ENCODE measurements around the gene SLC22A16. TPM values are rescaled to one million over a fixed set of nuclear protein-coding genes. Genes with fewer than 3 reads are reported as not detected.

Gene SLC22A16
- total and polyA plus RNA-seq, 2 donors (not counting 3 experiments of a cell fraction or from before 2014, with no cell fraction given): not detected

- H4K20me1 ChIP-seq (replicated peaks; ENCODE audit: control insufficient read depth, extremely low read depth, insufficient read depth, low read length): no peaks in the 10 kb centered on the region
- H3K27ac ChIP-seq (ENCODE audit: insufficient read depth, low read depth, low read length): no peak overlapping the region
- FAIRE-seq (no peak), DNase-seq (ENCODE audit: low read depth, low spot score) (no peak)
- H3K9ac ChIP-seq (replicated peaks; ENCODE audit: extremely low read depth, insufficient read depth, low read length): no peak overlapping the region
- no peaks in the 10 kb centered on the region for H3K36me3 ChIP-seq (ENCODE audit: control insufficient read depth in 2 of 2, extremely low read depth in 1 of 2, insufficient read depth in 2 of 2, low read length in 2 of 2)
- TF ChIP-seq GATA2 (IDR thresholded peaks at IDR 0.05; ENCODE audit: insufficient read depth, insufficient read length, low read depth, low read length) (no peak), CTCF (IDR thresholded peaks at IDR 0.05; ENCODE audit: extremely low read depth in 1 of 2, insufficient read depth in 1 of 2, low read depth in 1 of 2, low read length in 2 of 2) (no peak), POLR2AphosphoS5 (IDR thresholded peaks at IDR 0.05; ENCODE audit: insufficient read depth, low read depth, low read length) (no peak), JUN (IDR thresholded peaks at IDR 0.05; ENCODE audit: borderline replicate concordance, insufficient read depth, insufficient read length, low read depth) (no peak), MAX (IDR thresholded peaks at IDR 0.05; ENCODE audit: insufficient read depth, insufficient read length) (no peak), MYC (IDR thresholded peaks at IDR 0.05; ENCODE audit: low read depth, low read length) (no peak), EZH2 (IDR thresholded peaks at IDR 0.05; ENCODE audit: borderline replicate concordance, low read depth, low read length, severe bottlenecking) (no peak), FOS (IDR thresholded peaks at IDR 0.05; ENCODE audit: borderline replicate concordance, insufficient read depth, low read length) (no peak)
- ChIA-PET CTCF (interaction anchor here (1.4 kb wide), 1 partner anchor 12 kb away, joined by 5 read pairs; no protein-coding TSS in a partner anchor), POLR2A (no interaction called here)
- no peaks in the 10 kb centered on the region for H3K9me3 ChIP-seq (replicated peaks; ENCODE audit: control insufficient read depth, insufficient read depth, low read length)
- H2AFZ ChIP-seq (ENCODE audit: low read depth, low read length): no peak overlapping the region
- no peak overlapping the region for H3K4me3 ChIP-seq (replicated peaks in 1 of 3; ENCODE audit: insufficient read depth in 1 of 3, low read depth in 1 of 3, low read length in 3 of 3)
- BruUV-seq (replicated peaks): no TSS peak
- H3K4me1 ChIP-seq (ENCODE audit: control insufficient read depth, extremely low read depth, insufficient read depth, low read length): no peaks in the 10 kb centered on the region
- peaks cover 31 to 33% of the 10 kb centered on the region in 2 experiments for H3K27me3 ChIP-seq (ENCODE audit: control insufficient read depth in 2 of 2, insufficient read depth in 2 of 2, low read length in 2 of 2)
- no peak overlapping the region for H3K4me2 ChIP-seq (ENCODE audit: insufficient read depth, low read length)
- no peaks in the 10 kb centered on the region for H3K9me1 ChIP-seq (replicated peaks; ENCODE audit: control insufficient read depth, extremely low read depth, insufficient read depth, low read length)
- H3K79me2 ChIP-seq (ENCODE audit: control insufficient read depth, insufficient read depth, low read length): no peaks in the 10 kb centered on the region
- dilution Hi-C loops (cut with MboI; ENCODE audit: extremely low pct_ligation_motif_present, low sequenced_read_pairs) (no loop called here), intact Hi-C loops (cut with micrococcal nuclease) (no loop called here)
Measured at GRCh38 chr6:110471726-110472365, 4.6 kb downstream of the SLC22A16 start.
